Activated CD8-positive, alpha-beta memory T cell treated with anti-CD3 and anti-CD28 coated beads, Interleukin-2, amount 50 U/mL, for 1 hour (primary cell): ENCODE data around the gene NEIL3.
"Not testable (repeated sequence)": the region's sequence is repeated elsewhere in the genome, so short reads cannot be mapped to it uniquely, and the experiment has no call there.

Experiments
- DNase-seq: peaks from one replicate; pipeline ENCODE4 v3.0.0-alpha.2; 2020; ENCODE audit errors: extremely low read depth

Gene NEIL3

DNA sequence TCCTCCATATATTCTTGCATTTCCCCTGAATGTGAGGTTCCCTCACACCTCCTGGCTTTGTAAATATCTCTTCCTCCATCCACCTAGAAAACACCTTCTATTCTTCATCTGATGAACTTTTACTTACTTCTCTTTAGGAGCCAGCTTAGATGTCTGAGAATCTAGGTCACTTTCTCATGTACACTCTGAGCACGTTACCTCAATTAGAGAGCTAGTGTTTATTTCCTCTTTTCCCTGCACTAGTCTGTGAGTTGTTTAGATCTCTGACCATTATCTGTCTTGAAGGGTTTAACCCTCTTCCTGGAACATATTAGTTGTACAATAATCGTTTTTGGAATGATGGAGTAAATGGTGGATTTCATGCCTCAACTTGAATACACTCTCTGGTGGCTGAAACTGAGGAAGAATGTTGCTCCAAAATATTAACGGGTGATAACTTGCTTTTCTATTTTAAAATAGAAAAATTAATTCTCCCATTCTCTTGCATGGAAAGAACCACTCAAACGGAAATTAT, 8.5 kb upstream of the NEIL3 start:
- no peak for DNase-seq

DNA sequence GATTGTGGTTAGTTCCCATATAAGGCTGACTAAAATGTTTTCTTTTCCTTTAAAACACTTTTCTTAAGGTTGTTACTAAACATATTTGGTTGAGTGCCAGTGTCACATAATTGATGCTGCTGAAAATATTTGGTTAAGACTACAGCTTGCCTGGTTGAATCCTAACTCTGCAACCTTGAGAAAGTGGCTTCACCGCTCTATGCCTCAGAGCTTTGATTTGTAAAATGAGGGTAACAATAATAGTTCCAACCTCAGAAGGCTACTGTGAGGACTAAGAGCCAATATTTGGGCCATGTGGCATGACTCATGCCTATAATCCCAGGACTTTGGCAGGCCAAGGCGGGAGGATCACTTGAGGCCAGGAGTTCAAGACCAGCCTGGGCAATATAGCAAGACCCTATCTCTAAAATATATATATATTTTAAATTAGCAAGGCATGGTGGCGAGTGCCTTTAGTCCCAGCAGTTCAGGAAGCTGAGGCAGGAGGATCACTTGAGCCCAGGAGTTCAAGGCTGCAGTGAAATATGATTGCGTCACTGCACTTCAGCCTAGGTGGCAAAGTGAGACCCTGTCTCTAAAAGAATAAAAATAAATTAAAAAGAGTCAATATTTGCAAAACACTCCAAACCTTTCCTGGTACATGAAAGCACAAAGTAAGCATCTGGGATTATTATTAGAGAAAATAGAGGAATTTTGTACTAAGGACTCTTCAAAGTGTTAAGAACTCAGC, 7.1 kb upstream of the NEIL3 start:
- no peak for DNase-seq

DNA sequence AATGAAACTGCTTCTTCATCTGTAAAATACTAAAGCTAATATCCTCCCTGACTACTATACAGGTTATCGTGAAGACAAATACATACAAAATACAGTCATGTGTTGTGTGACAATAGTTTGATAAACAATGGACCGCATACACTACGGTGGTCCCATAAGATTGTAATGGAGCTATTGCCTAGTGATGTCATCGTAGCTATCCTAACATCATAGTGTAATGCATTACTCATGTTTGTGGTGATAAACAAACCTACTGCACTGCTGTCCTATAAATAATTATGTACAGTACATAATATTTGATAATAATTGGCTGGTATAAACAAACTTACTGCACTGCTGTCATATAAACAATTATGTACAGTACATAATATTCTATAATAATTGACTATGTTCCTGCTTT, 5.6 kb upstream of the NEIL3 start:
- DNase-seq, result no peak

DNA sequence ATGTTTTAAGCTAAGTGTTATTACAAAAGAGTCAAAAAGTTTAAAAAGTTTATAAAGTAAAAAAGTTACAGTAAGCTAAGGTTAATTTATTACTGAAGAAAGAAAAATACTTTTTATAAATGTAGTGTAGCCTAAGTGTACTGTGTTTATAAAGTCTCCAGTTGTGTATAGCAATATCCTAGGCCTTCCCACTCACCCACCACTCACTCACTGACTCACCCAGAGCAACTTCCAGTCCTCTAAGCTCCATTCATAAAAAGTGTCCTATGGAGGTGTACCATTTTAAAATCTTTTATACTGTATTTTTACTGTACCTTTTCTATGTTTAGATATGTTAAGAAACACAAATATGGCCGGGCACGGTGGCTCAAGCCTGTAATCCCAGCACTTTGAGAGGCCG, 4.8 kb upstream of the NEIL3 start:
- DNase-seq, result not testable (repeated sequence)

DNA sequence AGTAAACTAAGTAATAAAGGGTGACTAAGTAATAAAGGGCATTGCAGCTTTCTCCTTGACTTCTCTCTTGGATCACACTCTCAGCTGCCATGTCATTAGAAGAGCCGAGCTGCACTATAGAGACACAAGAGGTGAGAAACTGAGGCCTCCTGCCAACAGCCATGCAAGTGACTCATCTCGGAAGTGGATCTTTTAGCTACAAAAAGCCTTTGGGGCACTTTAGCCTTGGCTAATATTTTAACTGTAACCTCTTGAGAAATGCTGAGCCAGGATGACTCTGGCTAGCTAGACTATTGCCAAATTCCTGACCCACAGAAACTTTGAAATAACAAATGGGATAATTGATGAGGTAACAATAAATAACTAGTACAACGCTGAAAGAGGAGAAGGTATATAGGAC, 1.5 kb upstream of the NEIL3 start:
- no peak for DNase-seq

DNA sequence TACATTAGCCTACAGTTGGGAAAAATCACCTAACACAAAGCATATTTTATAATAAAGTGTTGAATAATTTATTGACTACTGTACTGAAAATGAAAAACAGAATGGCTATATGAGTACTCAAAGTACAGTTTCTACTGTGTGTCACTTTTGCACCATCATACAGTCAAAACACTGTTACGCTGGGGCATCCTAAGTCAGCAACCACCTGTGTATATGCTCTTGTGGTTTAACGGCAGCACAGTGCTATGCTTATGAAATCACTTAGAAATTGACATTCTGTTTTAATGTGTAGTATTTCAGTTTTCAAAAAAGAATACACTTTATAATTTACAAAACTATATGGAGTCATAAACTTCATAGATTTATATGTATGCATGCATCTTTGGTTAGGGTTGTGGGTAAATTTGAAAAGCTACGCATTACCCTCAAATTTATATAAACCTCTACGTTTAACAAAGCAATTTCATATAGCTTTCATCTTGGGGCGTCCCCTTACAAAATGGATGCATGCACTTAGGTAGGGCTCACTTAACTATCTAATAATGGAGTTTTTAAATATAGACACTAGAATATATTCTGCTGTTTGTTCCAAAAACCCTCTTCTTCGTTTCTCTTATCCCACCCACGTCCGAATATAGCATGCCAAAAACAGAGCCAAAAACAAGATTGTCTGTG, 690 bp upstream of the NEIL3 start:
- no peak for DNase-seq

DNA sequence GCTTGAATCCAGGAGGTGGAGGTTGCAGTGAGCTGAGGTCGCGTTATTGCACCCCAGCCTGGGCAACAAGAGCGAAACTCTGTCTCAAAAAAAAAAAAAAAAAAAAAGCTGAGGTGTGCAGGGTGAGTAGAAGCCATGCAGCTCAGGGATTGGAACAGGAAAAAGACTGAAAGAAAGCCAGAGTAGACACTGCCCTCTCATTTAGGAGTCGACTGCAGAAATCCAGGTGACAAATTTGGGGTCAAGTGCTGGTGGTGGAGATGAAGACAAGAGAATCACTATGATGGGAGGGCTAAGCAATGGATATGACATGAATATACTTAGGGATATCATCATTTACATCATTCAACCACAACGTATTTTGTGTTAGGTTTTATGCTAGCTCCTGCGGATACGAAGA, 1.9 kb downstream of the NEIL3 start:
- DNase-seq, result no peak

DNA sequence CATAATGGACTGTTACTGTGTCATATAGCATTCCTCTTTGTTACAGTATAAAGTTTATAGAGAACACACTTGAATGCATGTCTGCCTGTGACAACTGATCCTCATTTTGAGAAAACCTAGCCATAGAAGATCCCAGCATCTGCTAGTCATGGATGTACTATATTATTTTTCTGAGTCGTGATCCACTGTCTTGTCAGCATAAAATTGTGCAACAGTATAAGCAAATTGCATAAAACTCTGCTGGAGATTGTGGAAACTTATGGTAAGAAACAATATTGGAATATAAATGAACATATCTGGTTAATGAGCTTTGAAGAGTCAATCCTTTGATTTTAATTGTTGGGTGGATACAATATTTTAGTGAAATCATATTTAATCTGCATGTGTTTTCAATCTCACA, 3.6 kb downstream of the NEIL3 start:
- no peak for DNase-seq

DNA sequence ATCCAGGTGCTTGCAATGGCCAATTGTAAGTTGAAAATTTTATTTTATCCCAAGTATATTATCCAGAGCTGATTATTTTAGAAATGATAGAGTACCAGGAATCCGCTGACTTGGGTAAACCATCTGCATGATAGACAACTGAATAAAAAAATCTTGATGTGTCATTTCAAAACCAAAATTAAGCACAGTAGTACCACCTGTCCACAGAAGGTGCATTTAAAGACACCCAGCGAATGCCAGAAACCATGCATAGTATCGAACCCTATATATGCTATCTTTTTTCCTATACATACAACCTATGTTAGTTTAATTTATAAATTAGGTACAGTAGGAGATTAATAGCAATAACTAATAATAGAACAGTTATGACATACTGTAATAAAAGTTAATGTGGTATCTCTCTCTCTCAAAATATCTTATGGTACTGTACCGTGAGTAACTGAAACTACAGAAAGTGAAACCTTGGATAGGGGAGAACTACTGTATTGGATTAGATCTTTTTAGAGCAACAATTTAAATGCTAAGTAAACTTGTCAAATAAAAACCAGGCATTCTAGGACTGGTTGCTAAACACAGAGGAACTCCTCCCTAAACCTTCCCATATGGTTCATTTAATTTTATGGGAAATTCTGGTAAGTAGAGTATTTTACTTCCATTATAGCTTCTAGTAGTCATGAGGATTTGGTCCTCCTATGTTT, 6.2 kb downstream of the NEIL3 start:
- DNase-seq, result no peak

DNA sequence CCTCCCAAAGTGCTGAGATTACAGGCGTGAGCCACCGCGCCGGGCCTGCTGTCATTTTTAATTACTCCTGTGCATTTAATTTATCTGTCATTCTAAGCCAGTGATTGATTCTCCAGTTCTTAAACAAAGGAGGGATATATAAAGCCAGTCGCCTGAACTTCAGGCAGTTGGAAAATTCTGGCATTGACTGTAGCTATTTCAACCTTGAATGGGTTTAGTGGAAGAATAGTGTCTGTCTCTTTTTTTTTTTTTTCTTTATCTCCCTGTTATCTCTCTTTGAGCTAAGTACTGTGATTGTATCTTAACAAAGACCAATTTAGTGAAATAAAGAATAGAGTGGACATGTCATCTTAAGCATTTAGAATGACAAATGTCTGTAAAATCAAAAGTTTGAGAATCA, 11.0 kb downstream of the NEIL3 start:
- no peak for DNase-seq

DNA sequence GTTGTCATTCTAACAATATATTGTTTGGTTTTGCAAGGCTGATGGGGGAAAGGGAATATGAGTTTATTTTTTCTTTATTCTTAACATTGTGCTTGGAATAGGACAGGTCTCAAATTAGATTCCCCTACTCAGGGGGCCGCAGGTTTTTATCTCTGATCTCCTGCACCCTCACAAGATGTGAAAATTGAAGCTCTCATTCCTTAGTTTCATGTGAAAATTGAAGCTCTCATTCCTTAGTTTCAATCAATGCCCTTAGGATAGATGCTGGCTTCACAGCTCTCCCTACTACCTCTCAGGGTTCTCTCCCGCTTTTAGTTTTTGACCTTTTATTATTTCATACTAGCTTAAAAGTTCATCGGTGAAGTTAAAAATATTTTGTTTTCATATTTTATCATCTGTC, 12.0 kb downstream of the NEIL3 start:
- DNase-seq, result no peak

DNA sequence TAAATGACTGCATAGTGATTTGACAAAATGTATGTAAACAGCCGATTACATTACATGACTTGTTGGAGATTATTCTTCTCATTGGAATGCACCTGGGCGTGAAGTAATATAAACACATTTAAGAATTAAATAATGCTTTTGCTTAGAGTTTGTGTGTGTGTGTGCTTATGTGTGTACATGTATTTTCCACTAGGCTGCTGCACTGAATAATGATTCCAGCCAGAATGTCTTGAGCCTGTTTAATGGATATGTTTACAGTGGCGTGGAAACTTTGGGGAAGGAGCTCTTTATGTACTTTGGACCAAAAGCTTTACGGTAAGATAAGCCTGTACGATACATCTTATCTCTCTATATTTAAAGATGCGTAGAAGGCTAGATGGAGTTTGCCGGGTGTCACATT, 12.6 kb downstream of the NEIL3 start:
- DNase-seq, result no peak

DNA sequence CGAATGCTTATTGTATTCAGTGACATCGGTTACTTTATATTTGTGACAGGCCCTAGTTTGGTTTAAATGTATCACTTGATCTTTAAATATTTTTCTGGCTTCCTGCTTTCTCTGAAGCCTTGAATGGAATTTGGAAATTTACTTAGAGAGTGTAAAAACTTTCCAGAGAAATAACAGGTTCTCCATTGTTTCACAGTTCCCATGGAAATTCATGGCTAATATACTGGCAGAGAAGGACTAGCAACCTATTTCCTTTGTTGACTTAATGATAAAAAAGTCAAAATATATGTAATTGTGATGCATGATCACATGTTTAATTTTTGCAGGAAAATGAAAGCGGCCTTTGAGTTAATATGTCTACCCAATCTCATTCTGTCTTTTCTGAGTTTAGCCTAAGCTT, 13.2 kb downstream of the NEIL3 start:
- DNase-seq, result no peak

DNA sequence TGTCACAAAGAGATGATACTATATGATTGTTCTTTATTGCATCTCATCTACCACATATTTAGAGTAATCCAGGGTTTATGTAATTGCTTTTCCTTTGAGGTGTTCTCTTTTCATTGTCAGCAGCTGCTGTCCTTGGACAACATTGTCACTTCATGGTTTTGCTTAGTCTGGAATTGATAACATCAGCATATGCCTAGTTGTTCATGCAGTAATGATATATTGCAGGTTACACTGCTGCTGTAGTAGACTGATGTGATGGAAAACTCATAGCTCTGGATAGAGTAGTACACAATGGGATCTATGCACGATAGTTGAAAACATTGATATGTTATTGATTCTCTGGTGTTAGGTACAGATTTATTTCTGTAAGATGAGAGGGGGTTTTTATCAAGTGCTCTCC, 13.7 kb downstream of the NEIL3 start:
- DNase-seq, result no peak

DNA sequence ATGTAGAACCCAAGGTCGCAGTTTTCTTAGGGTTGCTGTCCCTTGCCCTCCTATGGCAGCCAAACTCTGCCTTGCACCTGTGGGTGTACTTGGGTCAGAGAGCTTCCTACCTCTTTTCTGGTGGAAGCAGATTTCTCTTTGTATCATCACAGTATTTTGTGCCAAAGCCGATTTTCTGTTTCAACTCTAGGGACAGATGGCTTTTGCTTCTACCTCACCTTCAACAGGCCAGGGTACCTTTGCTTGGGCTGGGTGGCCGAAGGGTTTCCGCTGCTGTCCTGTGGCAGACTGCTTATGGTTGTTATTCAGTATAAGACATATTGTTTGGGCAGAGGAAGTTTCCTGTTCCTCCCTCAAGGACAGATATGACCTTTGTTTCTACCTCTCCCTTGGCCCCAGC, 22.4 kb downstream of the NEIL3 start:
- no peak for DNase-seq

DNA sequence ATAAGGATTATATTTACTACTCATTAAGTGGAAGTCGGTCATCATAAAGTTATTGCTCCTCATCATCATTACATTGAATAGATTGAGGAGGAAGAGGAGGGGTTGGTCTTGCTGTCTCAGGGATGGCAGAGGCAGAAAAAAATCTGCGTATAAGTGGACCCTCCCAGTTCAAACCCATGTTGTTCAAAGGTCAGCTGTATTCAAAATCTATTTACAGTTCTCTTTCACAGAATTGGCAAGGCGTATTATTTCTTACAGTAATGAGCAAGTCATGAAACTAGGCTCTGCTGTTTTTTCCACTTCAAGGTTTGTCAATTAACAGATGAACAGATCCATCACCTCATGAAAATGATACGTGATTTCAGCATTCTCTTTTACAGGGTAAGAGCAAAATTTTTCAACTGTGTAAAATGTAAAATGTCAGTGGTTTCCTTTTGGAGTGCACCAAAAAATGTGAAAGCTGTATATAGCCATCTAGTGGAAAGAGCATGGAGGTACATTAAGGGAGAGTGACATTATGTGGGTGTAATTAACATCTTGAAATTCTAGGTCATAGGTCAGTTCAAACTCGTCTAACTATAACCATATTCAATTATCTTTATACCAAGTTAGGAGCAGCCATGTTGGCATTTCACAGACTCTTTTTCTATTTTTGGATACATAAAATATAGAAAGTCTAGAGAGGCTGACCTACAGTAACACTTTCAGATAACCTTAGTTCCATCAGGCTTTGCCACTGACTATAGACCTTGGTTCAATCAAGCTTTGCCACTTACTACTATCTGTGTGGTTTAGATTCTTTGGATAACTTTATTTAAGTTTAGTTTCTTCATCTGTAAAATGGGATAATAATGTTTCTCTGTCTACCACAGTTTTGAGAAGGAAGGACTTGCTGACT, 30.1 kb downstream of the NEIL3 start:
- no peak for DNase-seq

DNA sequence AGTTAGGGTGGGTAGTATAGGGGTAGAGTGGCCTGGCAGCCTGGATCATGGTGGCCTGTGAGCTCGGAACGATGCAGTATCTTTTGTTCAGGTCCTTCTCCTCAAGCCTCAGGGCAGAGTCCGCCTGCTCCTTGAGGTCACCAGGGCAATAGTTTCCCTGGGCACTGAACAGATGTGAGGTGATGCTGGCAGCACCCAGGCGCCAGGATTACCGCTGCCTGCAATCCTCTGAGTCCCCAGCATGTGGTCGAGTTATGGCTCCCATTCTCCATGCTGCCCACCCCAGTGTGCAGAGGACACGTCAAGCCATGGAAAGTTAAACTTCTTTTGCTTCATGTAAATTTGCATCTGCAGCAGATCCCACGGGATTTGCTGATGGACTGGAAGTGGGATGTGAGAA, 38.7 kb downstream of the NEIL3 start:
- no peak for DNase-seq

DNA sequence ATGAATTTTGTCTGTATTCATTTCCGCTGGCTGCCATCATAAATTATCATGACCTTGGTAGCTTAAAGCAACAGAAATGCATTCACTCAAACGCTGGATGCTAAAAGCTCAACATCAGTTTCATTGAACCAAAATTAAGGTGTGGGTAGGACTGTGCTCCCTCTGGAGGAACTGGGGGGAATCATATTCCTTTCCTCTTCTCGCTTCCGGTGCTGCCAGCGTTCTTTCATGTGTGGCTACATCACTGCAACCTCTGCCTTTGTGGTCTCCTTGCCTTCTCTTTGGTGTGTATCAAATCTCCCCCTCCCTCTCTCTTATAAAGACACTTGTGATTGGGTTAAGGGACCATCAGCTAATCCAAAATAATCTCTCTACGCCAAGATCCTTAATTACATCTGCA, 39.5 kb downstream of the NEIL3 start:
- no peak for DNase-seq

DNA sequence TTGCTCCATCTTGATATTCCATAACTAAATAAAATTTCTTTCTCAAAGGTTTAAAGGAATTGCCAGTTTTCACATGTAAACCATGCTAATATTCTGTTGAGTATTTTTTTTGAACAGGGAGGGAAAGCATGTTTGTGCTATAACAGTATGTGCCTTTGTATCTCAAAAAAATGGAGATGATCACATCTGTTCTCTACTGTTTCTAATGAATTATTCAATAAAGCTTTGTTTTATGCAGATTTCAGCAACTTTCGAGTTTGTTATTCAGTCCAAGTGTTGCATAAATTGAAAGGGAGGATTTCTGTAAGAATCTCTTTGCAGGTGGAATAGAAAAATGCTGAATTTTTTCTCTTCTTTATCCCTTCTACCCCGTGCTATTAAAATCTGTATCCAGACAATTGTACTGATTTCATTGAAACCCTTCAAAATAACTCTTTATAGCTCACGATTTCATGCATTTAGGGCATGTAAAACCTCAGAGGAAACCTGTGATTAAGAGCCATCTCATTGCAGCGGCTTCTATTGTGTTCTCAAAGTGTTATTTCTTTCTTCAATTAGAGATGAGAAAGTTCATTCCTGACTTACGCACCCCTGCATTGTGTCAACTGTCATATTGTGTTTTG, 42.1 kb downstream of the NEIL3 start:
- DNase-seq, result no peak

DNA sequence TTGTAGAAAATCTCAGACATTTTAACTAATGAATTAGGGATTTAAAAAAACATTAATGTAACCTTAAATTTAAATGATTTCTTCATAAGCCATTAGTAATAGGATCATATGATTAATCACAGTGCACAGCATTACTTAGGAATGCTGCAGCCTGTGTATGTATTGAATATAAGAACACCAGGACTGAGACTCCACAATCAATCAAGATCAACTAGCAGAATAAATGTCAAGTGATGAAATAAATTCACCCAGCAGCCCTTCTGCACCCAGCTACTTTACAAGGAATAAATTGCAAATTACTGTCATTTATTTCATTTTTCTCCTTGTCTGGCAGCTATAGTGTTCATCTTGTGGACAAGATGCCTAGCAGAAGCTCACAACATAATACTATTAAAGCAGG, 46.5 kb downstream of the NEIL3 start:
- DNase-seq, result no peak

DNA sequence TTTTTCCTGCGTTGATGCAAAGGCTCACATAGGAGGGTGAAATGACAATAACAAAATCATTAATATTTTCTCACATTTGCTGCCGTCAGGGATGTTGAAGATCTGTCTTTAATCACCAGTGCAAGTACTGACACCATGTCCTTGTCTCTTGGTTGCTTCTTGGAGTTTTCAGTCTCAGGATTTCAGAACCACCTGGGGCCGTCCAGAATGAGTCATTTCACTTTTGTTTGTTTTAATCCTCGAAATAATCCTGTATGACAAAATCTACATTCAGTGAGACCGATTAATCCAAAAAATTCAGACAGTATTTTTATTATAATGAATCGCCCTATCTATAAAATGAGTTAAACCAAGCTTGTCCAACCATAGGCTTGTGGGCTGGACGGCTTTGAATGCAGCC, 47.2 kb downstream of the NEIL3 start:
- no peak for DNase-seq

DNA sequence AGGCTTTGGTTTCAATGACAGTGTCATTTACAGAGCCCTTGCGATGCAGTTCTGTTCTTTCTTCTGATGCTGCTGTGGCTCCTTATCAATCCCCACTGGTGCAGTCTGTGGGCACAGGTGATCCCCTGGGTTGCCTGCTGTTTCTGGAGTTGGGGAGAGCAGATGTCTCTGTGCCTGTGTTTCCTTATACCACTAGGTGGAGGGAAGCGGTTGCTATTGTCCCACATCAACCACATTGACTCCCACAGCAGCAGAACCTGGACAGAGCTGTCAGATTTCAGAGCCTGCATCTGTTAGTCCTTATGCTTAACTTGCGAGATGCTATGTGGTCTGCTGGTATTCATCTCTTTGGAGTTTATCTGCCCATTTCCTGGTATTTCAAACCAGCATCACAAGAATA, 57.7 kb downstream of the NEIL3 start:
- DNase-seq, result no peak
